ENCODE results near the gene PARP11.

Gene PARP11

GRCh38 chr12:3820122-3820521, 53.1 kb downstream of the PARP11 start:
- DNase-seq = peak; percentile 56

- DNase-seq = no peak
These were observed 56.9 kb downstream of the PARP11 start for GRCh38 chr12:3816266-3816665.

- no peak for DNase-seq
These were observed 58.0 kb downstream of the PARP11 start for GRCh38 chr12:3815094-3815766.

- DNase-seq = no peak
These were observed 62.7 kb downstream of the PARP11 start for GRCh38 chr12:3810540-3810939.

GRCh38 chr12:3810016-3810370, 63.2 kb downstream of the PARP11 start:
- DNase-seq = no peak

- DNase-seq = no peak
These were observed 63.7 kb downstream of the PARP11 start for GRCh38 chr12:3809357-3810015.

GRCh38 chr12:3805077-3805476, 68.1 kb downstream of the PARP11 start:
- DNase-seq = no peak

- DNase-seq = peak; percentile 61
These were observed 69.2 kb downstream of the PARP11 start for GRCh38 chr12:3803865-3804472.

GRCh38 chr12:3802721-3803120, 70.5 kb downstream of the PARP11 start:
- DNase-seq = no peak

- DNase-seq = no peak
These were observed 75.6 kb downstream of the PARP11 start for GRCh38 chr12:3797531-3798048.

- DNase-seq = no peak
These were observed 77.6 kb downstream of the PARP11 start for GRCh38 chr12:3795492-3796133.

- no peak for DNase-seq
These were observed 78.1 kb downstream of the PARP11 start for GRCh38 chr12:3795066-3795465.

- no peak for DNase-seq
These were observed 80.4 kb downstream of the PARP11 start for GRCh38 chr12:3792623-3793288.

- no peak for DNase-seq
These were observed 81.8 kb downstream of the PARP11 start for GRCh38 chr12:3791256-3791874.

- DNase-seq = no peak
These were observed 82.6 kb downstream of the PARP11 start for GRCh38 chr12:3790642-3791041.

- no peak for DNase-seq
These were observed 83.4 kb downstream of the PARP11 start for GRCh38 chr12:3789838-3790237.

- DNase-seq = peak; percentile 41
These were observed 95.9 kb downstream of the PARP11 start for GRCh38 chr12:3777206-3777809.

GRCh38 chr12:3775385-3776035, 97.7 kb downstream of the PARP11 start:
- no peak for DNase-seq

- peak; percentile 30 for DNase-seq
These were observed 100.8 kb downstream of the PARP11 start for GRCh38 chr12:3772380-3772779.

GRCh38 chr12:3771853-3772252, 101.3 kb downstream of the PARP11 start:
- DNase-seq = no peak

- peak; percentile 90 for DNase-seq
These were observed 102.3 kb downstream of the PARP11 start for GRCh38 chr12:3770891-3771290.
